Measurements from ENCODE around the gene MYO18A.
A peak's percentile ranks its signal among the peaks of the same experiment; 100 is the strongest.

The MYO18A gene

DNA sequence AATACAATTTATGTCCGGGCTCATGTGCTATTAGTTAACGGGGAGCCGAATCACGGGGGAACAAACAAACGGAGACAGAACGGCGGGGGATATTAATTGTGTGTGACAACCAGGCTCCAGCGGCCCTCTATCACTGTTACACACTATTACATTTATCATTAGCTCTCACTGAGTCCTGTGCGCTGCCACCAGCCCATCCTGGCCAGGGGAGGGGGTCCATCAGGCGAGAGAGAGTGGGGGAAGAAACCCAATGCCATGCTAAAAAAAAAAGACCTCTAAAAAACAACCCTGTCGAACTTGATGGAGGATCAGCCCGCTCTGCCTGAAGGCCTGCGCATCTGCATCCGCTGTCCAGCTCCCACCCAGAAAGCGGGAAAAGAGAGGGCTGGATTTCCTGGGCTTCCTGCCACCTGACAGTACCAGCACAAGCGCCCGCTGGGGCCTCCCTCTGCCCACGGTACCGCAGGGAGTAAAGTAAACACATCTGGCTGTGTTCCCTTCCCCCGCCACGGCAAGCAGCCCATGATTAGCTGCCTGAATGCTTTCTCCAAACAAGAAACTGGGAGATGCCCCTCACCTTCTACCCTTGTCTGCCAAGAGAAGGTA, 95.6 kb downstream of the MYO18A start (continued):
- TF ChIP-seq ZNF530 (tag by site-specific recombination; IDR thresholded peaks at IDR 0.05; ENCODE audit: low read depth) (no peak), ZNF707 (tag by site-specific recombination; IDR thresholded peaks at IDR 0.05) (no peak)
- TF ChIP-seq, protein P1, sequence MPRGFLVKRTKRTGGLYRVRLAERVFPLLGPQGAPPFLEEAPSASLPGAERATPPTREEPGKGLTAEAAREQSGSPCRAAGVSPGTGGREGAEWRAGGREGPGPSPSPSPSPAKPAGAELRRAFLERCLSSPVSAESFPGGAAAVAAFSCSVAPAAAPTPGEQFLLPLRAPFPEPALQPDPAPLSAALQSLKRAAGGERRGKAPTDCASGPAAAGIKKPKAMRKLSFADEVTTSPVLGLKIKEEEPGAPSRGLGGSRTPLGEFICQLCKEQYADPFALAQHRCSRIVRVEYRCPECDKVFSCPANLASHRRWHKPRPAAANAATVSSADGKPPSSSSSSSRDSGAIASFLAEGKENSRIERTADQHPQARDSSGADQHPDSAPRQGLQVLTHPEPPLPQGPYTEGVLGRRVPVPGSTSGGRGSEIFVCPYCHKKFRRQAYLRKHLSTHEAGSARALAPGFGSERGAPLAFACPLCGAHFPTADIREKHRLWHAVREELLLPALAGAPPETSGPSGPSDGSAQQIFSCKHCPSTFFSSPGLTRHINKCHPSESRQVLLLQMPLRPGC (tag by site-specific recombination; IDR thresholded peaks at IDR 0.05), result no peak

DNA sequence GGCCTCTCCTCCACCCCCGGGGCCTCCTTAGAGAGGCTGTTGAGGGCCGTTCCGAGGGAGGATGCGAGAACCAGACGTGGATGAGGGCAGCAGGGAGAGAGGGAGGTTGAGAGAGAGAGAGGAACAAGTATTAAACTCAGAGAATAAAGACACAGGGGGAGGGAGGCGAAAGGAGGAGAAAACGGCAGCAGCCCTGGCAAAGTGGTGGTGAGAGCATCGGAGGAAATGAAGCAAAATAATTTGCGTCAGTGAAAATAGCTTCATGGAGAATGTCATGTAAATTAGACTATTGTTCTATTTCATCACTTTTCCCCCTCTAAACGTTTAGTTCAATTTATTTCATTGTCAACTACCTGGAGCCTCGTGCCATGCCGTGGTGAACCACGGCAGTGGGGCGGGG, 99.2 kb downstream of the MYO18A start:
- Histone ChIP-seq H3K36me3 (ENCODE audit: control insufficient read depth in 2 of 2, insufficient read depth in 1 of 2, low read length in 2 of 2) (peaks cover 0 to 57% of the 10 kb centered on the region in 2 experiments; a peak in 1 of 3 replicates), H3K4me1 (ENCODE audit: control insufficient read depth, insufficient read depth, low read length) (peaks cover 10% of the 10 kb centered on the region), H3K4me3 (ENCODE audit: low read depth, low read length) (no peak overlapping the region), H3K27ac (ENCODE audit: extremely low read depth, low read depth, low read length) (no peak overlapping the region), H3K9me3 (ENCODE audit: control insufficient read depth, insufficient read depth, low read depth, low read length) (no peaks in the 10 kb centered on the region)
- ChIA-PET CTCF (interaction anchor here (0.6 to 1.2 kb wide), 2 partner anchors 10 to 24 kb away, joined by 3 read pairs; no protein-coding TSS in a partner anchor), POLR2A (no interaction called here)
- TF ChIP-seq ZFHX2 (tag by site-specific recombination; conservative IDR thresholded peaks at IDR 0.05) (0 out of 2 replicates have a peak, but pooled peaks have one; percentile 24), ZNF10 (tag by site-specific recombination; IDR thresholded peaks at IDR 0.05) (no peak), ZNF48 (tag by site-specific recombination; IDR thresholded peaks at IDR 0.05) (no peak), EGR2 (tag by site-specific recombination; IDR thresholded peaks at IDR 0.05; ENCODE audit: low read depth) (peak; percentile 49; the same call in 1 of the 2 replicates)

DNA sequence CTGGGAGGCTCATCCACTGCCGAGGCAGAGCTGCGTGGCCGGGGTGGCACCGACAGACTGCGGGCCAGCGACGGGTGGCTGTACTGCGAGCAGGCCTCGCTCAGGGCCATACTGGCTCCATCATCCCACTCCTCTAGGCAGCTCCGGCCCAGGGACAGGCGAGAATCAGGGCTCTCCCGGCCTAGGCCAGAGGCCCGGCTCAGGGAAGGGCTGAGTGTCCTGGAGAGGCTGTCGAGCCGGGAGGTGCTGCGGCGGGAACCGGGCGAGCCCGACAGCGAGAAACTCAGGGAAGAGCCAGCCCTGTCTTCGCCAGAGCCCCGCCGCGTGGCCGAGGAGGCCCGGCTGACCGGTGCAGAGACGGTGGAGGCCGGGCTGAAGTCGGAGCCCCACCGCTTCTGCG, 99.9 kb downstream of the MYO18A start:
- Histone ChIP-seq H3K36me3 (ENCODE audit: control insufficient read depth in 2 of 2, insufficient read depth in 1 of 2, low read length in 2 of 2) (peaks cover 0 to 51% of the 10 kb centered on the region in 2 experiments; a peak in 1 of 3 replicates), H3K4me1 (ENCODE audit: control insufficient read depth, insufficient read depth, low read length) (peaks cover 10% of the 10 kb centered on the region), H3K27ac (ENCODE audit: extremely low read depth, low read depth, low read length) (no peak overlapping the region), H3K4me3 (ENCODE audit: low read depth, low read length) (no peak overlapping the region), H3K9me3 (ENCODE audit: control insufficient read depth, insufficient read depth, low read depth, low read length) (no peaks in the 10 kb centered on the region)
- TF ChIP-seq ZNF221 (tag by site-specific recombination; IDR thresholded peaks at IDR 0.05; ENCODE audit: borderline replicate concordance) (no peak), ZNF214 (tag by site-specific recombination; IDR thresholded peaks at IDR 0.05; ENCODE audit: borderline replicate concordance) (no peak), ZBTB48 (tag by site-specific recombination; IDR thresholded peaks at IDR 0.05) (no peak), ZNF133 (tag by site-specific recombination; IDR thresholded peaks at IDR 0.05) (no peak), ZNF292 (tag by site-specific recombination; IDR thresholded peaks at IDR 0.05; ENCODE audit: borderline replicate concordance, low read depth) (no peak)
- TF ChIP-seq, protein P2, sequence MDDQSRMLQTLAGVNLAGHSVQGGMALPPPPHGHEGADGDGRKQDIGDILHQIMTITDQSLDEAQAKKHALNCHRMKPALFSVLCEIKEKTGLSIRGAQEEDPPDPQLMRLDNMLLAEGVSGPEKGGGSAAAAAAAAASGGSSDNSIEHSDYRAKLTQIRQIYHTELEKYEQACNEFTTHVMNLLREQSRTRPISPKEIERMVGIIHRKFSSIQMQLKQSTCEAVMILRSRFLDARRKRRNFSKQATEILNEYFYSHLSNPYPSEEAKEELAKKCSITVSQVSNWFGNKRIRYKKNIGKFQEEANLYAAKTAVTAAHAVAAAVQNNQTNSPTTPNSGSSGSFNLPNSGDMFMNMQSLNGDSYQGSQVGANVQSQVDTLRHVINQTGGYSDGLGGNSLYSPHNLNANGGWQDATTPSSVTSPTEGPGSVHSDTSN (CRISPR knock-in tag; IDR thresholded peaks at IDR 0.05), result no peak
- TF ChIP-seq, protein P3, sequence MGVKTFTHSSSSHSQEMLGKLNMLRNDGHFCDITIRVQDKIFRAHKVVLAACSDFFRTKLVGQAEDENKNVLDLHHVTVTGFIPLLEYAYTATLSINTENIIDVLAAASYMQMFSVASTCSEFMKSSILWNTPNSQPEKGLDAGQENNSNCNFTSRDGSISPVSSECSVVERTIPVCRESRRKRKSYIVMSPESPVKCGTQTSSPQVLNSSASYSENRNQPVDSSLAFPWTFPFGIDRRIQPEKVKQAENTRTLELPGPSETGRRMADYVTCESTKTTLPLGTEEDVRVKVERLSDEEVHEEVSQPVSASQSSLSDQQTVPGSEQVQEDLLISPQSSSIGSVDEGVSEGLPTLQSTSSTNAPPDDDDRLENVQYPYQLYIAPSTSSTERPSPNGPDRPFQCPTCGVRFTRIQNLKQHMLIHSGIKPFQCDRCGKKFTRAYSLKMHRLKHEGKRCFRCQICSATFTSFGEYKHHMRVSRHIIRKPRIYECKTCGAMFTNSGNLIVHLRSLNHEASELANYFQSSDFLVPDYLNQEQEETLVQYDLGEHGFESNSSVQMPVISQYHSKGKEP (tag by site-specific recombination; IDR thresholded peaks at IDR 0.05), result no peak
- TF ChIP-seq, protein P4, sequence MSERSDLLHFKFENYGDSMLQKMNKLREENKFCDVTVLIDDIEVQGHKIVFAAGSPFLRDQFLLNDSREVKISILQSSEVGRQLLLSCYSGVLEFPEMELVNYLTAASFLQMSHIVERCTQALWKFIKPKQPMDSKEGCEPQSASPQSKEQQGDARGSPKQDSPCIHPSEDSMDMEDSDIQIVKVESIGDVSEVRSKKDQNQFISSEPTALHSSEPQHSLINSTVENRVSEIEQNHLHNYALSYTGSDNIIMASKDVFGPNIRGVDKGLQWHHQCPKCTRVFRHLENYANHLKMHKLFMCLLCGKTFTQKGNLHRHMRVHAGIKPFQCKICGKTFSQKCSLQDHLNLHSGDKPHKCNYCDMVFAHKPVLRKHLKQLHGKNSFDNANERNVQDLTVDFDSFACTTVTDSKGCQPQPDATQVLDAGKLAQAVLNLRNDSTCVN (tag by site-specific recombination; optimal IDR thresholded peaks at IDR 0.05), result no peak
- TF ChIP-seq, protein P5, sequence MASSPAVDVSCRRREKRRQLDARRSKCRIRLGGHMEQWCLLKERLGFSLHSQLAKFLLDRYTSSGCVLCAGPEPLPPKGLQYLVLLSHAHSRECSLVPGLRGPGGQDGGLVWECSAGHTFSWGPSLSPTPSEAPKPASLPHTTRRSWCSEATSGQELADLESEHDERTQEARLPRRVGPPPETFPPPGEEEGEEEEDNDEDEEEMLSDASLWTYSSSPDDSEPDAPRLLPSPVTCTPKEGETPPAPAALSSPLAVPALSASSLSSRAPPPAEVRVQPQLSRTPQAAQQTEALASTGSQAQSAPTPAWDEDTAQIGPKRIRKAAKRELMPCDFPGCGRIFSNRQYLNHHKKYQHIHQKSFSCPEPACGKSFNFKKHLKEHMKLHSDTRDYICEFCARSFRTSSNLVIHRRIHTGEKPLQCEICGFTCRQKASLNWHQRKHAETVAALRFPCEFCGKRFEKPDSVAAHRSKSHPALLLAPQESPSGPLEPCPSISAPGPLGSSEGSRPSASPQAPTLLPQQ (tag by site-specific recombination; IDR thresholded peaks at IDR 0.05), result no peak
- TF ChIP-seq, protein P6, sequence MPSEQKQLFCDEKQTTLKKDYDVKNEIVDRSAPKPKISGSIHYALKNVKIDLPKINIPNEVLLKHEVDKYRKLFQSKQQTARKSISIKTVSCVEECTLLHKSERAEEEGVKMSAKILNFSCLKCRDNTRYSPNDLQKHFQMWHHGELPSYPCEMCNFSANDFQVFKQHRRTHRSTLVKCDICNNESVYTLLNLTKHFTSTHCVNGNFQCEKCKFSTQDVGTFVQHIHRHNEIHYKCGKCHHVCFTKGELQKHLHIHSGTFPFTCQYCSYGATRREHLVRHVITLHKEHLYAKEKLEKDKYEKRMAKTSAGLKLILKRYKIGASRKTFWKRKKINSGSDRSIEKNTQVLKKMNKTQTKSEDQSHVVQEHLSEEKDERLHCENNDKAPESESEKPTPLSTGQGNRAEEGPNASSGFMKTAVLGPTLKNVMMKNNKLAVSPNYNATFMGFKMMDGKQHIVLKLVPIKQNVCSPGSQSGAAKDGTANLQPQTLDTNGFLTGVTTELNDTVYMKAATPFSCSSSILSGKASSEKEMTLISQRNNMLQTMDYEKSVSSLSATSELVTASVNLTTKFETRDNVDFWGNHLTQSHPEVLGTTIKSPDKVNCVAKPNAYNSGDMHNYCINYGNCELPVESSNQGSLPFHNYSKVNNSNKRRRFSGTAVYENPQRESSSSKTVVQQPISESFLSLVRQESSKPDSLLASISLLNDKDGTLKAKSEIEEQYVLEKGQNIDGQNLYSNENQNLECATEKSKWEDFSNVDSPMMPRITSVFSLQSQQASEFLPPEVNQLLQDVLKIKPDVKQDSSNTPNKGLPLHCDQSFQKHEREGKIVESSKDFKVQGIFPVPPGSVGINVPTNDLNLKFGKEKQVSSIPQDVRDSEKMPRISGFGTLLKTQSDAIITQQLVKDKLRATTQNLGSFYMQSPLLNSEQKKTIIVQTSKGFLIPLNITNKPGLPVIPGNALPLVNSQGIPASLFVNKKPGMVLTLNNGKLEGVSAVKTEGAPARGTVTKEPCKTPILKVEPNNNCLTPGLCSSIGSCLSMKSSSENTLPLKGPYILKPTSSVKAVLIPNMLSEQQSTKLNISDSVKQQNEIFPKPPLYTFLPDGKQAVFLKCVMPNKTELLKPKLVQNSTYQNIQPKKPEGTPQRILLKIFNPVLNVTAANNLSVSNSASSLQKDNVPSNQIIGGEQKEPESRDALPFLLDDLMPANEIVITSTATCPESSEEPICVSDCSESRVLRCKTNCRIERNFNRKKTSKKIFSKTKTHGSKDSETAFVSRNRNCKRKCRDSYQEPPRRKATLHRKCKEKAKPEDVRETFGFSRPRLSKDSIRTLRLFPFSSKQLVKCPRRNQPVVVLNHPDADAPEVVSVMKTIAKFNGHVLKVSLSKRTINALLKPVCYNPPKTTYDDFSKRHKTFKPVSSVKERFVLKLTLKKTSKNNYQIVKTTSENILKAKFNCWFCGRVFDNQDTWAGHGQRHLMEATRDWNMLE (tag by site-specific recombination; conservative IDR thresholded peaks at IDR 0.05; ENCODE audit: low read depth), result no peak
- TF ChIP-seq, protein P1 (tag by site-specific recombination; IDR thresholded peaks at IDR 0.05), result no peak
- ChIA-PET CTCF (no interaction called here), POLR2A (interaction anchor here (0.6 kb wide), 1 partner anchor 100 kb away, joined by 3 read pairs; the partner anchor contains the start of gene MYO18A)

Data from HEK293 (cell line).